HL-60 (cell line): ENCODE results near the gene RRAGD.

Source experiments
- DNase-seq, 2 experiments: peaks; one replicate each; pipeline ENCODE4 v3.0.0-alpha.2; 2010 to 2020; ENCODE audit warnings: low read depth in 1 of 2, low spot score in 1 of 2
- H3K27ac ChIP-seq: fragments of 250-450 bp; sonication (Bioruptor Pico); replicated peaks from 2 replicates; pipeline ENCODE4 v1.5.1; 2020; ENCODE audit warnings: mild to moderate bottlenecking, moderate library complexity
- H3K27me3 ChIP-seq: fragments of 250-450 bp; sonication (Bioruptor Pico); 2 replicates; pipeline ENCODE4 v1.5.1; 2021; ENCODE audit warnings: mild to moderate bottlenecking, moderate library complexity; ENCODE audit not compliant: insufficient read depth, poor library complexity, severe bottlenecking
- H3K4me3 ChIP-seq: replicated peaks from 2 replicates; pipeline ENCODE4 v1.5.1; 2011; ENCODE audit warnings: mild to moderate bottlenecking, control low read depth, low read length; ENCODE audit not compliant: insufficient read depth
- CTCF ChIP-seq: IDR thresholded peaks from one replicate; pipeline ENCODE4 v1.5.1; 2011; ENCODE audit warnings: low read length, control low read depth, inconsistent platforms; ENCODE audit not compliant: insufficient read depth
- GABPA ChIP-seq: IDR thresholded peaks from 2 replicates; pipeline ENCODE4 v1.6.1; 2012; ENCODE audit warnings: low read depth
- POLR2AphosphoS5 ChIP-seq: IDR thresholded peaks from 2 replicates; pipeline ENCODE4 v1.6.1; 2012; ENCODE audit warnings: low read depth
- REST ChIP-seq: IDR thresholded peaks from 2 replicates; pipeline ENCODE4 v1.6.1; 2012; ENCODE audit warnings: low read depth; ENCODE audit not compliant: insufficient replicate concordance
- SPI1 ChIP-seq: IDR thresholded peaks from 2 replicates; pipeline ENCODE4 v1.6.1; 2012; ENCODE audit warnings: low read depth, mild to moderate bottlenecking, borderline replicate concordance

RRAGD gene

GRCh38 chr6:89361171-89361570, 50.9 kb downstream of the RRAGD start:
- no peak overlapping the region for H3K4me3 ChIP-seq
- H3K27me3 ChIP-seq = no peaks in the 10 kb centered on the region
- no peak for TF ChIP-seq CTCF
- no peak for DNase-seq
- H3K27ac ChIP-seq = no peak overlapping the region

GRCh38 chr6:89360415-89360999, 51.6 kb downstream of the RRAGD start:
- Histone ChIP-seq H3K27ac (no peak overlapping the region), H3K4me3 (no peak overlapping the region), H3K27me3 (no peaks in the 10 kb centered on the region)
- no peak for DNase-seq
- no peak for TF ChIP-seq SPI1
- no peak for TF ChIP-seq POLR2AphosphoS5

GRCh38 chr6:89359561-89359960, 52.5 kb downstream of the RRAGD start:
- TF ChIP-seq CTCF (no peak), GABPA (no peak), POLR2AphosphoS5 (no peak), REST (no peak), SPI1 (no peak)
- no peak for DNase-seq
- Histone ChIP-seq H3K27me3 (no peaks in the 10 kb centered on the region), H3K27ac (no peak overlapping the region; the same call in 1 of the 2 replicates), H3K4me3 (no peak overlapping the region)

GRCh38 chr6:89357390-89357789, 54.7 kb downstream of the RRAGD start:
- peak overlapping the region; percentile 5; the same call in 1 of the 2 replicates for H3K4me3 ChIP-seq
- TF ChIP-seq POLR2AphosphoS5 (peak; percentile 82), SPI1 (no peak)
- DNase-seq = peak; percentile 34 to 69
- H3K27ac ChIP-seq = peak overlapping the region; percentile 75
- no peaks in the 10 kb centered on the region for H3K27me3 ChIP-seq

- no peak for TF ChIP-seq GABPA
- TF ChIP-seq POLR2AphosphoS5 = no peak
- no peak for TF ChIP-seq REST
- TF ChIP-seq SPI1 = no peak
- no peak for TF ChIP-seq CTCF
- Histone ChIP-seq H3K27me3 (no peaks in the 10 kb centered on the region), H3K4me3 (no peak overlapping the region), H3K27ac (peak overlapping the region; percentile 75)
- no peak for DNase-seq
These were observed 55.4 kb downstream of the RRAGD start for GRCh38 chr6:89356642-89357170.
